ENCODE results near the gene ANKRD39.
"Not testable (repeated sequence)": the region's sequence is repeated elsewhere in the genome, so short reads cannot be mapped to it uniquely, and the experiment has no call there.

ANKRD39 gene

GRCh38 chr2:96870626-96871255, 12.9 kb upstream of the ANKRD39 start:
- no peak for DNase-seq

GRCh38 chr2:96869822-96870625, 12.2 kb upstream of the ANKRD39 start, which contains the start of gene SEMA4C:
SEMA4C (minus strand) TSS chr2:96870080; CDS start chr2:96867886, 2,194 bp downstream.
- DNase-seq, result peak; percentile 30

GRCh38 chr2:96869281-96869821, 11.5 kb upstream of the ANKRD39 start:
- no peak for DNase-seq

GRCh38 chr2:96868555-96869280, 10.9 kb upstream of the ANKRD39 start:
- peak; percentile 77 for DNase-seq

GRCh38 chr2:96867756-96868554, 10.1 kb upstream of the ANKRD39 start:
- DNase-seq, result no peak

GRCh38 chr2:96866986-96867755, 9.4 kb upstream of the ANKRD39 start:
- DNase-seq, result no peak

GRCh38 chr2:96866586-96866985, 8.8 kb upstream of the ANKRD39 start:
- DNase-seq, result no peak

GRCh38 chr2:96866149-96866548, 8.3 kb upstream of the ANKRD39 start:
- DNase-seq, result no peak

- DNase-seq, result no peak
Measured at GRCh38 chr2:96865654-96866053, 7.8 kb upstream of the ANKRD39 start.

GRCh38 chr2:96864343-96865091, 6.7 kb upstream of the ANKRD39 start:
- no peak for DNase-seq

- DNase-seq, result no peak
Measured at GRCh38 chr2:96863575-96864342, 5.9 kb upstream of the ANKRD39 start.

- DNase-seq, result not testable (repeated sequence)
Measured at GRCh38 chr2:96863056-96863455, 5.2 kb upstream of the ANKRD39 start.

- DNase-seq, result no peak
Measured at GRCh38 chr2:96861074-96861473, 3.3 kb upstream of the ANKRD39 start.

GRCh38 chr2:96860065-96861029, 2.5 kb upstream of the ANKRD39 start:
- peak; percentile 22 for DNase-seq

- DNase-seq, result no peak
Measured at GRCh38 chr2:96859681-96860064, 1.9 kb upstream of the ANKRD39 start.

- DNase-seq, result no peak
Measured at GRCh38 chr2:96859099-96859649, 1.4 kb upstream of the ANKRD39 start.

- DNase-seq, result peak; percentile 24
Measured at GRCh38 chr2:96856776-96857666, 795 bp downstream of the ANKRD39 start.

- no peak for DNase-seq
Measured at GRCh38 chr2:96853321-96853720, 4.5 kb downstream of the ANKRD39 start.
